GM18517 (cell line): ENCODE results near the gene PGLYRP3.

Experiments
- ATAC-seq: cut with Tn5 transposase; IDR thresholded peaks from one replicate; pipeline ENCODE4 v1.9.1; 2021; ENCODE audit warnings: mild to moderate bottlenecking, moderate library complexity; ENCODE audit not compliant: unreplicated experiment

Gene PGLYRP3

DNA sequence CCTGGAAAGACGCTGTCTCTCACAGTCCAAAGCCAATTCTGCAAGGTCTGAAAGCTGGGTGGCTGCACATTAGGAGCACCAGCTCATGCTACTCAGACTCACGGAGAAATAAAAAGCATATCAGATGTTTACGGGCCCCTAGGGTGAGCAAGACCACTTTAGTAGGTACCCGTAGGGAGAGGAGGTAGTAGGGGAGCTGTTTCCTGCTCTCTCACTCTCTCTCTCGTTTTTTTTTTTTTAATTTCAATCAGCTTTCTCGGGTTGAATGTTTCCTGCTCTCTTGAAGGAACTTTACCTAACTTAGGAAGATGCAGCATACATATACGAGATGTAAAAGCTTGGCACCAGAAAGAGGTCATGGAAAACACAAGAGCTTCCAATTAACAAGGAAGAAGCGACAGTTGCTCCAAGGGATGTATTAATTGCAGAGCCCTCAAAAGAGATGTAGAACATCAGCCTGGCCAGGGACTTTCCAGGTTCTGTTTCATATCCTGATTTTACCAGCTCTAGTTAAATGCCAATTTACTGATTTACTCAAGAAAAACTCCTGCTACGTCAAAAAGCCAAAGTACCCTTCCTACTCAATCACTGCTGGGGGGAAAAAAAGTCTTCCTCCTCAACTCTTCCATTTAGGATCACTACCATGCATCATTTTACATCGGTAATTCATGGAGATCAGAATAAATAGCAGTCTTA lies 50.1 kb downstream of the PGLYRP3 start:
- ATAC-seq: no peak

DNA sequence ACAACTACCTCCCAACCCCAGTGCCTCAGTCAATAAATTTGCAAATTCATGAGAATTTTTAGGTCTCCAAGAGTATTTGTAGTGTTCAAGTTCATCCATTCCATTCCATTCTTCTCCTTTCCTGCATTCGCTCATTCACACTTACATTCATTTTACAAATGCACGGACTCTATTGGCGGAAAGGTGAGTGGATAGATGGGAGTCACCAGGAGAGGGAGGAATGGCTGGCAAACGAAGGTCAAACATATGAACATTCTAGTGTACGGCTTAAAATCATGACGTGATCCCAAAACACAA lies 50.7 kb downstream of the PGLYRP3 start:
- ATAC-seq: no peak

DNA sequence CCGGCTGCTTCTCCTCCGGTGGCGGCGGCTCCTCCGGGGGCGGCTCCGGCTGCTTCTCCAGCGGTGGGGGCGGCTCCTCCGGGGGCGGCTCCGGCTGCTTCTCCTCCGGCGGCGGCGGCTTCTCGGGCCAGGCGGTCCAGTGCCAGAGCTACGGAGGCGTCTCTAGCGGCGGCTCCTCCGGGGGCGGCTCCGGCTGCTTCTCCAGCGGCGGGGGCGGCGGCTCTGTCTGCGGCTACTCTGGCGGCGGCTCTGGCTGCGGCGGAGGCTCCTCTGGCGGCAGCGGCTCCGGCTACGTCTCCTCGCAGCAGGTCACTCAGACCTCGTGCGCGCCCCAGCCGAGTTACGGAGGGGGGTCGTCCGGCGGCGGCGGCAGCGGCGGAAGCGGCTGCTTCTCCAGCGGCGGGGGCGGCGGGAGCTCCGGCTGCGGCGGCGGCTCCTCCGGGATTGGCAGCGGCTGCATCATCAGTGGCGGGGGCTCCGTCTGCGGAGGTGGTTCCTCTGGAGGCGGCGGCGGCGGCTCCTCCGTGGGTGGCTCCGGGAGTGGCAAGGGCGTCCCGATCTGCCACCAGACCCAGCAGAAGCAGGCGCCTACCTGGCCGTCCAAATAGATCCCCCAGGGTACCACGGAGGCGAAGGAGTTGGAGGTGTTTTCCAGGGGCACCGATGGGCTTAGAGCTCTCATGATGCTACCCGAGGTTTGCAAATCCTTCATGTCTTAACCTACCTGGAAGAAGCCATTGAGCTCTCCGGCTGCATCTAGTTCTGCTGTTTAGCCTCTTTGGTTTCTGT lies 51.3 kb downstream of the PGLYRP3 start:
- ATAC-seq: no peak

DNA sequence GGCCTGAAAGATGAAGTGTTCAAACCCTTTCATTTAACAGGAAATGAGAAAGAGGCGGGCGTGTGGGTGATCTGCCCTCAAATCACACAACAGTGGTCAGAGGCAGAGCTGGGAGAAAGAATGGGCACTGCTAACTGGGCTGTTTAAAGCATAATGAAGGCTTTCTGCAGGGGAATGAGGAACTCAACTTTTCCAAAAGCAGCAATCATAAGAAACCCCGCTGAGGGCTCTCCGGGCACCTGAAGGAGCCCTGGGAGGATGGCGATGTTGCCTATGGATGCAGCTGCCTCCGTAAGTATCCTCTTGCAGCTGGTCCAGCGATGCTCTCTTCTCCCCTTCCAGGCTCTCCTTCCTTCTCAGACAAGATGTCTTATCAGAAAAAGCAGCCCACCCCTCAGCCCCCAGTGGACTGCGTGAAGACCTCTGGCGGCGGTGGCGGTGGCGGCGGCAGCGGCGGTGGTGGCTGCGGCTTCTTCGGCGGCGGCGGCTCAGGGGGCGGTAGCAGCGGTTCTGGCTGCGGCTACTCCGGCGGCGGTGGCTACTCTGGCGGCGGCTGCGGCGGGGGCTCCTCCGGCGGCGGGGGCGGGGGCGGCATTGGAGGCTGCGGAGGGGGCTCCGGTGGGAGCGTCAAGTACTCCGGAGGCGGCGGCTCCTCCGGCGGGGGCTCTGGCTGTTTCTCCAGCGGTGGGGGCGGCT lies 52.0 kb downstream of the PGLYRP3 start:
- ATAC-seq: no peak

DNA sequence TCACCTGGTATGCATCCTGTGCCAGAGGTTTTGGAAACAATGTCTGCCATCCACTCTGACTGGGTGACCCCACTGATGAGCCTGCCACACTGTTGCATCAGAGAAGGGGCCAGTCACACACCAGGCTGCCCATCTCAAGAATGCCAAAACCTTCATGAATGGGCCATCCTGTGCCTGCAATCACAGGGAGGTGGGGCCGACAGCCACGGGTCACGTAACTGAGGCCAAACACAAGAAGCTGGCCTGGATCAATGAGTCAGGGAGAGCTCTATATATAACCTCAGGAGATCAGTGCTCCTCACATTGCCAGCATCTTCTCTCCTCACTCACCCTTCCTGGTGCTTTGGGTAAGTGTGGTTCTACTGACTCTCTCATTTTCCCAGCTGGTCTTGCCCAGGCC lies 53.4 kb downstream of the PGLYRP3 start, which contains the start of gene LORICRIN:
Gene LORICRIN, plus strand, starts transcription at position 301 of the 400 bp plus-strand sequence. CDS start 1,263 bp downstream, outside the sequence.
- no peak for ATAC-seq

DNA sequence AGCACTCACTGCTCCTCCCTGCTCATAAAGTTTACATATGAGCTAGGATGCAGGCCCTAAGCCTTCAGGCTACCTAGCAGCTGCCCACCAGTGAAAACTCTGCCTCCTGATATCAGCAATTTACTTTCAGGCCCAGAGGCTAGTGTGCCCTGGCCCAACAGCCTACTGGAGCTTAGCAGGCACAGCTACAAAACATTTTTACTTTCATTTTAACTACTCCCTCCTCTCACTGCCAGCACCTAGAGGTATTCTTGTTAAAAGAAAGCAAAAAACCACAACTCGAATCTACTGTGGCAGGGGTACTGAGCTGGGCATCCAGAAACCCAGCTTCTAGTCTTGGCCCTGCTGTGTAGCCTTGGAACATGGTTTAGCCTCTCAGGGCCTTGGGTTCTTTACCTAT lies 59.1 kb downstream of the PGLYRP3 start:
- ATAC-seq: peak; percentile 71

DNA sequence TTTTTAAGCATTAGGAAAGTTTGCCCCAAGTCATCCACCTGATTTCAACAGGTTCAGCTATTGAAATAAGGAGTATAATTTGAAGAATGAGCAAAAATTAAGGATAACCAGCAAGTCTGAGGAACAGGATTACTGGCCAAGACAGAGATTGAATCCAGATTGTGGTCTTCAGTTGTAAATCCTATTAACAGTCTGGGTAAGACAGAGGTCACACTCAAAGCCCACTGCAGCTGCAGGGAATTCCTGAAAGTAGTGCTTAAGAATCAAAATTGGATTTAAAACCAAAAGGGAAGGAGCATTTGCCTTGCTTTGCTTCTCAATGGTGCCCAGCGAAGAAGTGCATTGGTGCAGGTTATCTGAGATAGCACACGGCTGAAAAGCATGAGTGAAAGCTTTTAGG lies 59.7 kb downstream of the PGLYRP3 start:
- ATAC-seq: no peak

DNA sequence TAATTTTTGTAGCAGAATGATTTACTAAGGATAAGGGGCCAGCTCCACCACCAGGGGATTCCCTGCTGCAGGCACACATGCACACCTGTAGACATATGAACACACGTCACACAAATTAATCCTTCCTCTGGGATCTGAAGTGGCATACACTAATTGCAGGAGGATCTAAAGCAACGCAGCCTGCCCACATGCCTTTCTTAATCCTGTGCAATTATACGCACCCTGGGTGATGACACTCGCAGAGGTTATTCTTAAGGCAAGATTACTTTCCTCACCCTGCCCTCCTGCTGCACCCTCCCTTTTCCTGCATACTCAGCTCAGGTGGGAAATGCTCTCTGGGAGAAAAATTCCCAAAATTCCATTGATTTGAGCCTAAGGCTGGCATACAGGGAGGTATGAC lies 60.8 kb downstream of the PGLYRP3 start:
- ATAC-seq: no peak

DNA sequence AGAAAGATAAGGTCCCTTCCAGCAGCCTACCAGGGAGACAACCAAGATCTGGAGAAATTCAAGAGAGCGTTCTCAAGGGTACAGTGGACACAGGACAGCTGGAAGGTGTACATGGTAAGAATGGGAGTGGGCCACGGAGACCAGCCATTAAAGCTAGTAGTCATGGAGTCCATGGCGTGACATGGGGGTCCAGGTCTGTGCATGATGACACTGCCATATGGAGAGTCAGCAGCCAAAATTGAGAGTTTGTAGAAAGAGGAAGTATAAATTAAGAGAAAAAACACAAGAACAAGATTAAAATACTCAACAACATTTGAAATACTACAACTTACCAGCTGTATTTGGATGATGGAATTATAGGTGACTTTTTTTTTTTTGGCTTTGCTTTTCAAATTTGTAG lies 61.2 kb downstream of the PGLYRP3 start:
- no peak for ATAC-seq

DNA sequence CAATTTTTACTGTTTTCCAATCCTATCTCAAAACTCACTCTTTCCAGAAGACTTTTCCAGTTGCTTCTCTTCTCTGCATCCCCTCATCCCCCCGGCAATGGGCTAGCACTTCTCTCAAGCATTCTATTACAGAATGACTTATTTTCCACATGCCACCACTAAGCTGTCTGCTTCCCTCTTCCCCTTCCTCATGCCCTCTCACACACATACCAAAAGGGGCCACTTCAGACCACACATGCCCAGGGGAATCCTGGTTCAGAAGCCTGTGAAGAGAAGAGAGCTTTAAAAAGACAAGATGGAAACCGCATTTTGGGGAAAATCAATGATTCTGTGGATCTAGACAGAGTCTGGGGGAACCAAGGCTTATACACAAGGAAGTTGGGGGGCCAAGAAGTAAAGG lies 61.7 kb downstream of the PGLYRP3 start:
- no peak for ATAC-seq

DNA sequence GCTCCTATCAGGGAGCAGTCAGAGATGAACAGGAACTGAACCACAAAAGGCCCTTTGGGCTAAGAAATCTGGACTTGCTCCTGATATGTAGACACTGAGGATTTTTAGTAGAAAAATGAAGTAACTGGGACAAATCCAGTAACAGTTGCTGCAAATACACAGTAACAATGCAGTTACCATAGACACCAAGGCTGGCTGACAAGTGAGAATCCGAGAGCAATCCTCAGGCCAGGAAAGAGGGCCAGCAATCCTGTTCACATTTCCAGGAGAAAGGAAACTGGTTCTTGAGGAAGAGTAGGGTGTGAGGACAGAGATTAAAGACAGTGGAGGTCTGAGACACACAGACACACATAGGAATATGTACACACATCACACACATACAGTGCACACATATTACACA lies 62.6 kb downstream of the PGLYRP3 start:
- no peak for ATAC-seq

DNA sequence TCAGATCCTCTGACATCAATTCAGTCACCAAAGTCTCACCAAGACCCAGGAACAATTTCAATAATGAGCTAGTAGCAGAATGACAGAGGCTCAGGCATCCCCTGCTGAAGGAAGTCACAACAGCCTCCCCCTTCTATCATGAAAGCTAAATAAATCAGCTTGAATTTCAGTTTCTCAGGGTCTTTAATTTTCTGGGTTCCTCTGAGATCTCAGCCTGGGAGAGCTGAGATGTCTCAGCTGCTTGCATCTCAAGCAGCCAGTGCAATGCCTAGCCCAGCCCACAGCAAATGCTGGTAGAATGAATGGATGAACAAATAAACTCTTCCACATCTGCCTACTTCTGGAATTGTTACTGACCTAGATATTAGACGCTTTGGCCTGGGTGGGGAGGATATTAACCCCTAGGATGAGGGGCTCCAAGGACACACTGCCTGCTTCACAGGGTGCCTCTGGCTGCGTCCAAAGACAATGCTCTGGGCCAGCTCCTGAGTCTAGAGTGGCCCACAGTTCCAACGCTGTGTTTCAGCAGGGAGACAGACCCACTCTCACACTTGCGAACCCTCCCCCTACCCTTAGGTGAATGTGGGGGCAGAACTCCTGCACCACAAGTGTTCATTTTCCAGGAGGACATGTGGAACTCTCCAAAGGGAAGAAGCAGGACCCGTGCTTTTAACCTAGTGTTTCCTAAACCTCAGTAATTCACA lies 64.4 kb downstream of the PGLYRP3 start:
- ATAC-seq: no peak
